ENCODE measurements around the gene DUSP12. TPM values are rescaled to one million over a fixed set of nuclear protein-coding genes. Genes with fewer than 3 reads are reported as not detected.

The DUSP12 gene
- total and polyA plus RNA-seq, 4 donors: 15.0 to 60.1 (median 23.2) TPM

GRCh38 chr1:161770250-161770649, 20.7 kb downstream of the DUSP12 start:
- H3K36me3 ChIP-seq (ENCODE audit: control insufficient read depth in 4 of 4, insufficient read depth in 4 of 4, low read length in 4 of 4): peaks cover 0 to 3% (median 0%) of the 10 kb centered on the region in 4 donors
- H3K9ac ChIP-seq (ENCODE audit: insufficient read depth in 1 of 2, low read length in 2 of 2): no peak overlapping the region
- DNase-seq (no peak), ATAC-seq (ENCODE audit: insufficient read depth, low FRiP score) (no peak)
- no peaks in the 10 kb centered on the region for H3K9me3 ChIP-seq (ENCODE audit: control insufficient read depth in 4 of 4, insufficient read depth in 3 of 4, low read length in 3 of 4)
- no peak for TF ChIP-seq CTCF (IDR thresholded peaks at IDR 0.05; ENCODE audit: control extremely low read depth, extremely low read depth)
- no peak overlapping the region for H3K4me3 ChIP-seq
- no peaks in the 10 kb centered on the region for H3K27me3 ChIP-seq (ENCODE audit: control insufficient read depth in 3 of 3, insufficient read depth in 3 of 3, low read length in 2 of 3)
- H3K4me1 ChIP-seq (ENCODE audit: control insufficient read depth in 5 of 5, insufficient read depth in 5 of 5, low read length in 5 of 5): peaks cover 0 to 19% (median 2%) of the 10 kb centered on the region in 5 donors
- H3K27ac ChIP-seq (ENCODE audit: low read depth in 1 of 2, low read length in 1 of 2): no peak overlapping the region
- 94% methylated on average over 3 of the region's 3 CpGs for WGBS, 2 donors

GRCh38 chr1:161771161-161771560, 21.6 kb downstream of the DUSP12 start:
- Histone ChIP-seq H3K27ac (ENCODE audit: low read depth in 1 of 2, low read length in 1 of 2) (no peak overlapping the region), H3K27me3 (ENCODE audit: control insufficient read depth in 3 of 3, insufficient read depth in 3 of 3, low read length in 2 of 3) (no peaks in the 10 kb centered on the region), H3K36me3 (ENCODE audit: control insufficient read depth in 4 of 4, insufficient read depth in 4 of 4, low read length in 4 of 4) (peaks cover 0 to 3% (median 0%) of the 10 kb centered on the region in 4 donors), H3K9ac (ENCODE audit: insufficient read depth in 1 of 2, low read length in 2 of 2) (peak overlapping the region in 1 of 2 donors; percentile 6), H3K4me3 (no peak overlapping the region), H3K9me3 (ENCODE audit: control insufficient read depth in 4 of 4, insufficient read depth in 3 of 4, low read length in 3 of 4) (no peaks in the 10 kb centered on the region), H3K4me1 (ENCODE audit: control insufficient read depth in 5 of 5, insufficient read depth in 5 of 5, low read length in 5 of 5) (peaks cover 0 to 21% (median 3%) of the 10 kb centered on the region in 5 donors)
- ATAC-seq (ENCODE audit: insufficient read depth, low FRiP score) (no peak), DNase-seq (no peak)
- 30 to 61% methylated on average over 5 of the region's 5 CpGs for WGBS, 2 donors
- no peak for TF ChIP-seq CTCF (IDR thresholded peaks at IDR 0.05; ENCODE audit: control extremely low read depth, extremely low read depth)

- H3K27ac ChIP-seq (ENCODE audit: low read depth in 1 of 2, low read length in 1 of 2): peak overlapping the region in 1 of 2 donors; percentile 9
- ATAC-seq (ENCODE audit: insufficient read depth, low FRiP score) (no peak), DNase-seq (no peak)
- H3K9me3 ChIP-seq (ENCODE audit: control insufficient read depth in 4 of 4, insufficient read depth in 3 of 4, low read length in 3 of 4): no peaks in the 10 kb centered on the region
- H3K4me1 ChIP-seq (ENCODE audit: control insufficient read depth in 5 of 5, insufficient read depth in 5 of 5, low read length in 5 of 5): peaks cover 0 to 19% (median 3%) of the 10 kb centered on the region in 5 donors
- WGBS, 2 donors: 64 to 75% methylated on average over 2 of the region's 2 CpGs
- no peaks in the 10 kb centered on the region for H3K27me3 ChIP-seq (ENCODE audit: control insufficient read depth in 3 of 3, insufficient read depth in 3 of 3, low read length in 2 of 3)
- H3K9ac ChIP-seq (ENCODE audit: insufficient read depth in 1 of 2, low read length in 2 of 2): no peak overlapping the region
- H3K36me3 ChIP-seq (ENCODE audit: control insufficient read depth in 4 of 4, insufficient read depth in 4 of 4, low read length in 4 of 4): no peaks in the 10 kb centered on the region
- no peak overlapping the region for H3K4me3 ChIP-seq
- no peak for TF ChIP-seq CTCF (IDR thresholded peaks at IDR 0.05; ENCODE audit: control extremely low read depth, extremely low read depth)
These were observed 22.4 kb downstream of the DUSP12 start for GRCh38 chr1:161771973-161772372.

GRCh38 chr1:161772397-161772796, 22.8 kb downstream of the DUSP12 start:
- Histone ChIP-seq H3K4me3 (no peak overlapping the region), H3K9me3 (ENCODE audit: control insufficient read depth in 4 of 4, insufficient read depth in 3 of 4, low read length in 3 of 4) (no peaks in the 10 kb centered on the region), H3K27ac (ENCODE audit: low read depth in 1 of 2, low read length in 1 of 2) (no peak overlapping the region), H3K9ac (ENCODE audit: insufficient read depth in 1 of 2, low read length in 2 of 2) (no peak overlapping the region), H3K4me1 (ENCODE audit: control insufficient read depth in 5 of 5, insufficient read depth in 5 of 5, low read length in 5 of 5) (peaks cover 0 to 18% (median 3%) of the 10 kb centered on the region in 5 donors), H3K27me3 (ENCODE audit: control insufficient read depth in 3 of 3, insufficient read depth in 3 of 3, low read length in 2 of 3) (no peaks in the 10 kb centered on the region), H3K36me3 (ENCODE audit: control insufficient read depth in 4 of 4, insufficient read depth in 4 of 4, low read length in 4 of 4) (no peaks in the 10 kb centered on the region)
- peak; percentile 19 for ATAC-seq (ENCODE audit: insufficient read depth, low FRiP score)
- peak in 1 of 3 donors; percentile 15 for DNase-seq
- TF ChIP-seq CTCF (IDR thresholded peaks at IDR 0.05; ENCODE audit: control extremely low read depth, extremely low read depth): no peak

Data from lung (tissue), 12 donors.